CD4-positive, CD25-positive, alpha-beta regulatory T cell (primary cell): ENCODE data around the gene KRT80. TPM values are rescaled to one million over a fixed set of nuclear protein-coding genes. Genes with fewer than 3 reads are reported as not detected.
A peak's percentile ranks its signal among the peaks of the same experiment; 100 is the strongest.

Experiments
- ATAC-seq, 2 donors: fragments of 150-1000 bp; cut with Tn5 transposase; one replicate each; pipeline ENCODE4 v1.10.0; 2021; ENCODE audit warnings: low read depth in 2 of 2, moderate number of reproducible peaks in 2 of 2, moderate library complexity in 1 of 2
- DNase-seq, 3 donors: peaks; one replicate each; pipeline versions ENCODE4 v3.0.0 to v3.0.0-alpha.2; 2012 to 2022; ENCODE audit warnings: mixed read lengths in 1 of 3
- H3K27ac ChIP-seq: one replicate; pipeline ENCODE4 v1.7.0; 2013; ENCODE audit warnings: mild to moderate bottlenecking, low read length; ENCODE audit not compliant: insufficient read depth, poor library complexity, severe bottlenecking
- H3K27me3 ChIP-seq: one replicate; pipeline ENCODE4 v1.7.0; 2013; ENCODE audit warnings: low read length; ENCODE audit not compliant: control insufficient read depth, insufficient read depth
- H3K36me3 ChIP-seq: one replicate; pipeline ENCODE4 v1.7.0; 2013; ENCODE audit warnings: mild to moderate bottlenecking, low read length, moderate library complexity; ENCODE audit not compliant: control insufficient read depth, insufficient read depth
- H3K4me1 ChIP-seq: 2 replicates; pipeline ENCODE4 v1.7.0; 2013; ENCODE audit warnings: mild to moderate bottlenecking, low read length; ENCODE audit not compliant: insufficient read depth, control insufficient read depth, poor library complexity, severe bottlenecking
- H3K4me3 ChIP-seq: one replicate; pipeline ENCODE4 v1.7.0; 2013; ENCODE audit warnings: low read depth, mild to moderate bottlenecking, low read length, moderate library complexity
- H3K9me3 ChIP-seq, 2 experiments: 1 replicate in 1 of 2; 2 replicates in 1 of 2; pipeline ENCODE4 v1.7.0; 2013; ENCODE audit warnings: low read length in 2 of 2, mild to moderate bottlenecking in 1 of 2, moderate library complexity in 1 of 2; ENCODE audit not compliant: control insufficient read depth in 2 of 2
- H3K27ac Mint-ChIP-seq, 3 donors: one replicate each; pipeline ENCODE4 v1.8.0; 2020 to 2022; ENCODE audit warnings: mild to moderate bottlenecking in 3 of 3, mixed read lengths in 3 of 3, moderate library complexity in 2 of 3
- H3K27me3 Mint-ChIP-seq: one replicate; pipeline ENCODE4 v1.8.0; 2022; ENCODE audit warnings: mild to moderate bottlenecking, mixed read lengths
- H3K36me3 Mint-ChIP-seq: one replicate; pipeline ENCODE4 v1.8.0; 2020; ENCODE audit warnings: mixed read lengths
- H3K4me1 Mint-ChIP-seq, 4 donors: one replicate each; pipeline ENCODE4 v1.8.0; 2020 to 2022; ENCODE audit warnings: mixed read lengths in 4 of 4, mild to moderate bottlenecking in 1 of 4
- H3K4me3 Mint-ChIP-seq, 4 donors: one replicate each; pipeline ENCODE4 v1.8.0; 2020 to 2022; ENCODE audit warnings: mild to moderate bottlenecking in 4 of 4, mixed read lengths in 4 of 4, moderate library complexity in 3 of 4
- H3K9me3 Mint-ChIP-seq, 7 donors: one replicate each; pipeline ENCODE4 v1.8.0; 2020 to 2022; ENCODE audit warnings: mixed read lengths in 7 of 7, mild to moderate bottlenecking in 3 of 7, moderate library complexity in 2 of 7
- polyA plus RNA-seq, 4 donors: library from polyadenylated mRNA; unstranded; fragments of 300-500 nt; fragmentation: Illumina TruSeq; gene quantifications; one replicate each; pipeline ENCODE4 v1.2.3, GENCODE V29; 2021
- total RNA-seq: library from RNA; stranded (reverse); gene quantifications from one replicate; pipeline ENCODE4 v1.2.3, GENCODE V29; 2022

Gene KRT80
- total and polyA plus RNA-seq, 5 donors from 2014 or later, result not detected

GRCh38 chr12:52218001-52218400, 26.2 kb upstream of the KRT80 start:
- ATAC-seq, result no peak
- no peak overlapping the region for H3K4me3 ChIP-seq
- peaks cover 23% of the 10 kb centered on the region for H3K27me3 Mint-ChIP-seq

GRCh38 chr12:52217223-52217622, 25.4 kb upstream of the KRT80 start:
- ATAC-seq, result no peak
- H3K27ac ChIP-seq, result no peak overlapping the region
- no peaks in the 10 kb centered on the region for H3K4me1 ChIP-seq
- Mint-ChIP-seq H3K4me1 (peaks cover 0 to 2% (median 0%) of the 10 kb centered on the region in 4 donors), H3K9me3 (no peaks in the 10 kb centered on the region), H3K27me3 (peaks cover 23% of the 10 kb centered on the region), H3K27ac (no peak overlapping the region), H3K36me3 (no peaks in the 10 kb centered on the region), H3K4me3 (no peak overlapping the region)
- peaks cover 13% of the 10 kb centered on the region for H3K27me3 ChIP-seq
- no peak overlapping the region for H3K4me3 ChIP-seq
- H3K9me3 ChIP-seq, result no peaks in the 10 kb centered on the region
- no peak for DNase-seq
- H3K36me3 ChIP-seq, result no peaks in the 10 kb centered on the region

More at GRCh38 chr12:52218001-52218400, 26.2 kb upstream of the KRT80 start:
- Mint-ChIP-seq H3K4me3 (no peak overlapping the region), H3K4me1 (peaks cover 0 to 2% (median 0%) of the 10 kb centered on the region in 4 donors), H3K9me3 (peaks cover 0 to 1% (median 0%) of the 10 kb centered on the region in 7 donors), H3K36me3 (no peaks in the 10 kb centered on the region), H3K27ac (no peak overlapping the region)
- H3K4me1 ChIP-seq, result no peaks in the 10 kb centered on the region
- no peak overlapping the region for H3K27ac ChIP-seq
- H3K27me3 ChIP-seq, result peaks cover 14% of the 10 kb centered on the region
- H3K9me3 ChIP-seq, result no peaks in the 10 kb centered on the region
- DNase-seq, result no peak
- no peaks in the 10 kb centered on the region for H3K36me3 ChIP-seq

- Mint-ChIP-seq H3K4me1 (peaks cover 0 to 2% (median 0%) of the 10 kb centered on the region in 4 donors), H3K27ac (no peak overlapping the region), H3K27me3 (peaks cover 22% of the 10 kb centered on the region), H3K4me3 (no peak overlapping the region), H3K9me3 (no peaks in the 10 kb centered on the region), H3K36me3 (no peaks in the 10 kb centered on the region)
- no peak overlapping the region for H3K4me3 ChIP-seq
- H3K27ac ChIP-seq, result no peak overlapping the region
- H3K4me1 ChIP-seq, result no peaks in the 10 kb centered on the region
- no peak for DNase-seq
- peaks cover 10% of the 10 kb centered on the region for H3K27me3 ChIP-seq
- no peak for ATAC-seq
- no peaks in the 10 kb centered on the region for H3K36me3 ChIP-seq
- H3K9me3 ChIP-seq, result no peaks in the 10 kb centered on the region
Measured at GRCh38 chr12:52216807-52217206, 25.0 kb upstream of the KRT80 start.

GRCh38 chr12:52216100-52216499, 24.3 kb upstream of the KRT80 start:
- ATAC-seq, result no peak
- no peaks in the 10 kb centered on the region for H3K36me3 Mint-ChIP-seq
- H3K27ac Mint-ChIP-seq, result no peak overlapping the region

GRCh38 chr12:52215587-52216031, 23.8 kb upstream of the KRT80 start:
- Mint-ChIP-seq H3K36me3 (no peaks in the 10 kb centered on the region), H3K9me3 (no peaks in the 10 kb centered on the region), H3K27ac (no peak overlapping the region), H3K4me1 (peaks cover 0 to 2% (median 0%) of the 10 kb centered on the region in 4 donors), H3K4me3 (no peak overlapping the region), H3K27me3 (peaks cover 15% of the 10 kb centered on the region)
- Histone ChIP-seq H3K27ac (no peak overlapping the region), H3K9me3 (no peaks in the 10 kb centered on the region), H3K4me1 (no peaks in the 10 kb centered on the region), H3K36me3 (no peaks in the 10 kb centered on the region), H3K4me3 (no peak overlapping the region), H3K27me3 (peaks cover 2% of the 10 kb centered on the region)
- ATAC-seq (no peak), DNase-seq (no peak)

More at GRCh38 chr12:52216100-52216499, 24.3 kb upstream of the KRT80 start:
- Histone ChIP-seq H3K27ac (no peak overlapping the region), H3K9me3 (no peaks in the 10 kb centered on the region), H3K4me1 (no peaks in the 10 kb centered on the region), H3K27me3 (peaks cover 4% of the 10 kb centered on the region), H3K4me3 (no peak overlapping the region), H3K36me3 (no peaks in the 10 kb centered on the region)
- H3K27me3 Mint-ChIP-seq, result peaks cover 19% of the 10 kb centered on the region
- H3K9me3 Mint-ChIP-seq, result no peaks in the 10 kb centered on the region
- H3K4me3 Mint-ChIP-seq, result no peak overlapping the region
- H3K4me1 Mint-ChIP-seq, result peaks cover 0 to 2% (median 0%) of the 10 kb centered on the region in 4 donors
- DNase-seq, result no peak

GRCh38 chr12:52214421-52214802, 22.6 kb upstream of the KRT80 start:
- H3K27me3 ChIP-seq, result no peaks in the 10 kb centered on the region
- no peak overlapping the region for H3K27ac Mint-ChIP-seq
- peaks cover 0 to 2% (median 0%) of the 10 kb centered on the region in 4 donors for H3K4me1 Mint-ChIP-seq
- no peaks in the 10 kb centered on the region for H3K36me3 ChIP-seq
- no peak for DNase-seq
- no peak overlapping the region for H3K27ac ChIP-seq
- H3K27me3 Mint-ChIP-seq, result peaks cover 14% of the 10 kb centered on the region
- no peak for ATAC-seq
- H3K4me3 ChIP-seq, result no peak overlapping the region
- H3K9me3 ChIP-seq, result no peaks in the 10 kb centered on the region
- no peaks in the 10 kb centered on the region for H3K36me3 Mint-ChIP-seq
- H3K4me1 ChIP-seq, result no peaks in the 10 kb centered on the region
- H3K4me3 Mint-ChIP-seq, result no peak overlapping the region
- no peaks in the 10 kb centered on the region for H3K9me3 Mint-ChIP-seq

GRCh38 chr12:52213564-52214420, 22.0 kb upstream of the KRT80 start:
- no peak overlapping the region for H3K4me3 Mint-ChIP-seq
- Histone ChIP-seq H3K4me1 (no peaks in the 10 kb centered on the region), H3K27ac (no peak overlapping the region), H3K4me3 (no peak overlapping the region), H3K36me3 (no peaks in the 10 kb centered on the region), H3K27me3 (no peaks in the 10 kb centered on the region), H3K9me3 (no peaks in the 10 kb centered on the region)
- no peak overlapping the region for H3K27ac Mint-ChIP-seq
- H3K4me1 Mint-ChIP-seq, result peaks cover 0 to 2% (median 0%) of the 10 kb centered on the region in 4 donors
- peak; percentile 22 to 50 for ATAC-seq
- peak in 2 of 3 donors; percentile 14 to 52 for DNase-seq
- H3K27me3 Mint-ChIP-seq, result peaks cover 9% of the 10 kb centered on the region
- no peaks in the 10 kb centered on the region for H3K9me3 Mint-ChIP-seq
- H3K36me3 Mint-ChIP-seq, result no peaks in the 10 kb centered on the region
